HG03139 (cell line): ENCODE data around the gene ZNF93.
"Not testable (repeated sequence)": the region's sequence is repeated elsewhere in the genome, so short reads cannot be mapped to it uniquely, and the experiment has no call there.

Source experiments
- ATAC-seq: cut with Tn5 transposase; IDR thresholded peaks from one replicate; pipeline ENCODE4 v1.9.1; 2021; ENCODE audit not compliant: unreplicated experiment

Gene ZNF93

DNA sequence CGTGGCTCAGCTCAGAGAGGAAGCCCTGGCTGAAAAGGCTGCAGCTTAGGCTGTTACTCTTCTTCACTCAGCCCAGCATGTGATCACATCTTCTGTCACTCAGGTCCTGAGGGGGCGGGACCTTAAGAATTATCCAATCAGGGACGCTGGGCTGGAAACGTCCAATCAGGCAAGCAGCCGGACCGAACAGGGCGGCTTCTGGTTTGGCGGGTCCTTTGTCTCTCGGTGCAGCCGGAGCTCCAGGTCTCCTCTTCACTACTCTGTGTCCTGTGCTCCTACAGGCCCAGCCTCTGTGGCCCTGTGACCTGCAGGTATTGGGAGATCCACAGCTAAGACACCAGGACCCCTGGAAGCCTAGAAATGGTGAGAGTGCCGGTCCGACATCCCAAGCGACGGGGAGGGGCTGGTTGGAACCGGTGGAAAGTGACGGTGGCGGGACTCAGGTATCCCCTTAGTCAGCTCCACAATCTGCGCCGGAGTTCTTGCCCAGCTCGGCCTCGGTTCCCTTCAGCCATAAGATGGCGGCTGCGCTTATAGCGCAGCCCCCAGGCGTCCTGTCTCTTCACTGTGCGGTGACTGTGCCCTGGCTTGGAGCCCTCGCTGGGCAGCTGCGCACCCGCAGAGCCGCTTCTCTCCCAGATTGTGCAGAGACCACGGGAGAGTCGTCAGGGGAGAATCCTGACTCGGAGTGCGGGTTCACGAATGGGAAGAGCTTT, at the start of gene ZNF93:
Gene ZNF93 (plus strand): TSS at position 218 of the 716 bp plus-strand sequence. CDS start 143 bp downstream, at position 361.
- ATAC-seq, result peak; percentile 85

DNA sequence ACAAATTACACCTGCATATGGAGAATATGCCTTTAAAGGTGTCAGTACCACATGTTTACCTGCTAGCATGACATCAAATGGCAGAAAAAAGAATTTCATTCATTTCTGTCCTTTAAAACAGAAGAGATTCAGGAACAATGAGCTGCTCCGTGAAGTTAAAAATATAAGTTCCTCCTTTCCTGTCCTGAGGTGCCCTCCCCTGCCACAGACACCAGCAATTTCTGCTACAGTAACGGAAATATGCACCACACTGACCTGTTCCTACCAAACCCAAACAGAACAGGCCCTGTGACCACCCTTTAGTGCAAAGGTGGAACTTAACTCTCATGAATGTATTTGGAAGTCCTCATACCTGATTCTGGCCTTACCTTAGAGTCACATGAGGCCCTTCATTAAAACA, 49.0 kb upstream of the ZNF93 start:
- ATAC-seq, result not testable (repeated sequence)

DNA sequence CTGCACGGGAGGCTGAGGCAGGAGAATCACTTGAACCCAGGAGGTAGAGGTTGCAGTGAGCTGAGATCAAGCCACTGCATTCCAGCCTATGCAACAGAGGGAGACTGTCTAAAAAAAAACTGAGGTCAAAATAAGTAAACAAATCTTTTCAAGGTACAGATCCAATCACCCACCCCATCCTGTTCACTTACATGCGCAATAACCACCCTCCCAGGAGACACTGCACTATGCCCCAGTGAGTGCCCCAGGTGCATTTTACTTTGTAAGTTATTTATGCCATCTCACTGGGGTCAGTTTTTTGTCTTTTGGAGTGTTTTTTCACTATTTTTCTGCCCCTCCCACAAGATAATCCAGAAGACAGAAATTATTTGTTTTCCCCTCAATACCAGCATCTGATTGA, 42.0 kb upstream of the ZNF93 start:
- no peak for ATAC-seq

DNA sequence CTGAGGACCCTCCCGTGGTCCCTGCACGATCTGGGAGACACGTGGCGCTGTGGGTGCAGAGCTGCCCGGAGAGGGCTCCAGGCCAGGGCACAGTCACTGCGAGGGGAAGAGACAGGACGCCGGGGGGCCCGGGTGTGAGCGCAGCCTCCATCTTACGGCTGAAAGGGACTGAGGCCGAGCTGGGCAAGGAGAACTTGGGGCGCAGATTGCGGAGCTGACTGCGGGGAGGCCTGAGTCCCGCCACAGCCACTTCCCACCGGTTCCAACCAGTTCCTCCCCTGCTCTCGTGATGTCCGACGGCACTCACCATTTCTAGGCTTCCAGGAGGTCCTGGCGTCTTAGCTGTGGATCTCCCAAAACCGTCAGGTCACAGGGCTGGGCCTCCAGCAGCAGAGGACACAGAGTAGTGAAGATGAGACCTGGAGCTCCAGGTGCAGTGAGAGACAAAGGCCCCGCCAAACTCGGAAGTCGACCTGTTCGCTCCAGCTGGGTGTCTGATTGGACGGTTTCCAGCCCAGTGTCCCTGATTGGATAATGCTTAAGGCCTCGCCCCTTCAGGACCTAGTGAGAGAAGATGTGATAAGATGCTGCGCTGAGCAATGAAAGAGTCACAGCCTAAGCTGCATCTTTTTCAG, 39.9 kb upstream of the ZNF93 start:
- no peak for ATAC-seq

DNA sequence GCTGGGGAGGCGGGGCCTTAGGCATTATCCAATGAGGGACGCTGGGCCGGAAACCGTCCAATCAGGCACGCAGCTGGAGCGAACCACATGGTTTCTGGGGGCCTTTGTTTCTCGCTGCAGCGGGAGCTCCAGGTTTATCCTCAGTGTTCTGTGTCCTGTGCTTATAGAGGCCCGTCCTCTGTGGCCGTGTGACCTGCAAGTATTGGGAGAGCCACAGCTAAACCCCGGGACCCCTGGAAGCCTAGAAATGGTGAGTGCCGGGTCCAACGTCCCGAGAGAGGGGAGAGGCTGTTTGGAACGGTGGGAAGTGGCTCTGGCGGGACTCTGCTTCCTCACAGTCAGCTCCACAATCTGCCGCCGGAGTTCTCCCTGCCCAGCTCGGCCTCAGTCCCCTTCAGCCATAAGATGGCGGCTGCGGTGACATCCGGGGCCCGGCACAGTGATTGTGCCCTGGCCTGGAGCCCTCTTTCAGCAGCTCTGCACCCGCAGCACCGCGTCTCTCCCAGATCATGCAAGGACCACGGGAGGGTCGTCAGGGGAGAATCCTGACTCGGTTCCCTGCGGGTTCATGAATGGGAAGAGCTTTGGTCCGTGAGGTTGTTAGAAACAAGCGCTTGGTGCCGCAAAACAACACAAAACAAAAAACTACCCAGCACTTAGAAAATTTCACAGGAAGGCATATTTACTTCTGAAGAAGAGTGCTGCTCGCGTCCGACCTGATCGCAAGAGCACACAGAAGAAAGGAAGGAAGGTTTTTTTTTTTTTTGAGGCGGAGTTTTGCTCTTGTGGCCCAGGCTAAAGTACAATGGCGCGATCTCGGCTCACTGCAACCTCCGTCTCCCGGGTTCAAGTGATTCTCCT, 34.8 kb upstream of the ZNF93 start, which contains the start of gene ZNF253:
Gene ZNF253 (plus strand): TSS at position 133 of the 861 bp plus-strand sequence. CDS start 115 bp downstream, at position 248.
- peak; percentile 92 for ATAC-seq

DNA sequence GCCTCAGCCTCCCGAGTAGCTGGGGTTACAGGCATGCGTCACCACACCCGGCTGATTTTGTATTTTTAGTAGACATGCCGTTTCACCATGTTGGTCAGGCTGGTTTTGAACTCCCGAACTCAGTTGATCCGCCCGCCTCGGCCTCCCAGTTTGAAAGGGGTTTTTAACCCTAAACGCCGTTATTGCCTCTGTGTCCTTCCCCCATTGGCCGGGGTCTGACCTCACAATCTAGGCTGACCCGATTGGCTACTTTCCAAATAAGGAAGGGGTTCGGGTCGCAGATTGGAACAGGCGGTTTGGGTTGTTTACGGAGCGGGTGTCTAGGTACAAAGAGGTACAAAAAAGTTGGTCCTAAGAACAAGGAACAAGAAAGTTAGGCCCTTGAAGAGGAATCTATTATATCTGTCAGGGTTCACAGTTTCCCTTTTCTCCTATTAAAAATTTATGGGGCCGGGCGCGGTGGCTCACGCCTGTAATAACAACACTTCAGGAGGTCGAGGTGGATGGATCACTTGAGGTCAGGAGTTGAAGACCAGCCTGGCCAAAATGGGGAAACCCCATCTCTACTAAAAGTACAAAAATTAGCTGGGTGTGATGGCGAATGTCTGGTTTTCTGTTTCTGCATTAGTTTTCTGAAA, 34.0 kb upstream of the ZNF93 start:
- ATAC-seq, result no peak

DNA sequence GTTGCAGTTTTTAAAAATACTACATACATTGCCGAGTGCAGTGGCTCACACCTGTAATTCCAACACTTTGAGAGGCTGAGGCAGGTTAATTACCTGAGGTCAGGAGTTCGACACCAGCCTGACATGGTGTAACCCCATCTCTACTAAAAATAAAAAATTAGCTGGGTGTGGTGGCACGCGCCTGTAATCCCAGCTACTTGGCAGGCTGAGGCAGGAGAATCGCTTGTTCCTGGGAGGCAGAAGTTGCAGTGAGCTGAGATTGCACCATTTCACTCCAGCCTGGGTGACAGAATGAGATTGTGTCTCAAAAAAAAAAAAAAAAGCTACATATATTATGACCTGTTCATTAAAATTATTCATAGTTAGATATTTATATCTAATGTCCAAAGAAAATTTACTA, 30.7 kb upstream of the ZNF93 start:
- ATAC-seq, result not testable (repeated sequence)

DNA sequence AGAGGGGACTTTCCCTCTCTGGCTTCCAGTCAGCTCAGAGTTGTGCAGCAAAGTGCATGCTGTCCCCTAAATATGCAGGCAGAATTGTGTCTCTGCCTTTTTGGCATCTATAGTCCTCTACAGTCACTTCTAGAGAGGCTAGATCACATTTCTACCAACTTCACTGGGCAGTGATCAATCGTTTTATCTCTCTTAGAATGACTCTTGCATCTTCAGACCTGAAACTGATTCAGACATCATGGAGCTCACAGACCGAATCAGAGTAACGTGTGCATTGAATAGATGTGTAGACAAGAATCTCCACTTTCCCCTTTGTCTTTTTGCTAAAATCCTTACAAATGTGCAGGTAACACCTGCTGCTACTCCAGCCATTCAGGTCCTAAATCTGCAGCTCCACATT, 28.8 kb upstream of the ZNF93 start:
- ATAC-seq, result no peak

DNA sequence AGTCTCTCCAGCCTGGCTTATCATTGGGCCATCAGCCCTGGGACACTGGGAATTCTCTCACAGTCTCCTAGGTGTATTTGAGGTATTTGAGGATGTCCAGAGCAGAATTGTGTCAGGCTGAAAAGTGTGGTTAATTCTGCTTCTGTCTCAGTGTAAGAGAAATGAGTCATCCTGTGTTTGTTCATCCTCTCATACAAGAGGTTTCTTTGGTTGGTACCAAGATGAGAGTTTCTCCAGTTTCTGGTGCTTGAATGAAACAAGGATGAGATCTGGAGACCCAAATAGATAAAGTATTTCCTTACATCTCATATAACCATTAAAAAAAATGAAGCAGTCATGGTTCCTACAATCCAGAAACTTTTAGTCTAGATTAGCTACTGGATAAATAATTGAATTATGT, 27.4 kb upstream of the ZNF93 start:
- ATAC-seq, result no peak

DNA sequence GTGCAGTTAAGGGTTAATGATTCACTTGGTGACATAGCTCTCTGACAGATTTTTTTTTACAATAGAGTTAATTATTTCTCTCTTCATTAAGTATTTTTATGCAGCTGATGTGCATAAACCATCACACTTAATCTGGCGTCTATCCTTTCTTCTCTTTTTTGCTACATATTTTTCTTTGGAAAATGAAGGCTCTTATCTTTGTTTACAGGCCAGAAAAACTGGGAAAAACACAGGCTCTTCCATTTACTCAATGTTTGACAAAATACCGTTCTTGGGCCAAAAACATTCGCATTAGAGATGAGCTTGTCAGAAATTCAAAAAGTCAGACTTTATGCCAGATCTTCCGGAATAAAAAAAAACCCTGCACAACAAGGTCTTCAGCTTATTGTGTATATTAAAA, 23.0 kb upstream of the ZNF93 start:
- ATAC-seq, result no peak

DNA sequence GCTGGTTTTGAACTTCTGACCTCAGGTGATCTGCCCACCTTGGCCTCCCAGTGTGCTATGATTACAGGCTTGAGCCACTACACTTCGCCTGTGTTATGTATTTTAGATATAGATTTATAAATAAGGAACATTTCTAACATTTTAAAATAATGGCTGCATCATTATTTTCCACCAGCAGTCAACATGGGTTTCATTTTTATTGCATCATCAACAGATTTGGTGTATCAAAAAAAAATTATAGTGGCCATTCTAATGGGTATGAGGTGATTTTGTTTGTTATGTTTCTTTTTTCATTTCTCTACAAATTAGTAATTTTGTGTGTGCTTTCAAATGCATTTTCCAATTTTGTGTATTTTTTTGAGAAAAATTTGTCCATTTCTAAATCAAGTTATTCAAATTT, 16.2 kb upstream of the ZNF93 start:
- ATAC-seq, result no peak

DNA sequence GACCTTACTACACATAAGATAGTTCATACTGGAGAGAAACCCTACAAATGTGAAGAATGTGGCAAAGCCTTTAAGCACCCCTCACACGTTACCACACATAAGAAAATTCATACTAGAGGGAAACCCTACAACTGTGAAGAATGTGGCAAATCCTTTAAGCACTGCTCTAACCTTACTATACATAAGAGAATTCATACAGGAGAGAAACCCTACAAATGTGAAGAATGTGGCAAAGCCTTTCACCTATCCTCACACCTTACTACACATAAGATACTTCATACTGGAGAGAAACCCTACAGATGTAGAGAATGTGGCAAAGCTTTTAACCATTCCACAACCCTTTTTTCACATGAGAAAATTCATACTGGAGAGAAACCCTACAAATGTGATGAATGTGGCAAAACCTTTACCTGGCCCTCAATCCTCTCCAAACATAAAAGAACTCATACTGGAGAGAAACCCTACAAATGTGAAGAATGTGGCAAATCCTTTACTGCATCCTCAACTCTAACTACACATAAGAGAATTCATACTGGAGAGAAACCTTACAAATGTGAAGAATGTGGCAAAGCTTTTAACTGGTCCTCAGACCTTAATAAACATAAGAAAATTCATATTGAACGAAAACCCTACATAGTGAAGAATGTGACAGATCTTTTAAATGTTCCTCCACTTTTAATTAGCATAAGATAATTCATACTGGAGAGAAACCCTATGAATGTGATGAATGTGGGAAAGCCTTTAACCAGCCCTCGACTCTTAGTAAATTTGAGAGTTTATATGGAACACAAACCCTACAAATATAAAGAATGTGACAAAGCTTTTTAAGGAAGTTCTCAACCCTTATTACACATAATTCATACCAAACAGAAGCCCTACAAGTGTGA, 8.4 kb upstream of the ZNF93 start:
- ATAC-seq, result not testable (repeated sequence)

DNA sequence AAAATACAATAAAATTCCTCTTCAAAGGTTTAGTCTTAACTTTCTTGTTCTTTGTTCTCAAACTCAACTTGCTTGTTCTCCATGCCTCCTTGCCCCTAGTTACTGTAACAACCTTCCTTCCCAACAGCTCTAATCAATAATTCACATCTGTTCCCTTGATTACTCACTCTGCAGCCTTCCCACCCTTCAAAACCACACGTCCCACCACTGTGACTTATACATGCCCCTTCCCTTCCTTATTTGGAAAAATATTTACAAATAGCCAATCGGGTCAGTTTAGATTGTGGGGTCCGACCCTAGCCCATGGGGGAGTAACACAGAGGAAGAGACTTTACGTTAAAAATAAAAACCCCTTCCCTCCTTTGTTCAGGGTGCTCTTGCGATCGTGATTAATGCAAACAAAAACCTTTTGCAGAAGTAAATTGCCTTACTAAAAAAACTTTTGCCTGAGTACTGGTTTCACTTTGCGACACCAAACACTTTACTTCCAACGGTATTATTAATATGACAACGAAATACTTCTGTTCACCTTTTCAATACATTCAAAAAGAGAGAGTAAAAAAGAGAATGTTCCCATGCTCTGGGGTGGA, 512 bp upstream of the ZNF93 start:
- ATAC-seq, result no peak

DNA sequence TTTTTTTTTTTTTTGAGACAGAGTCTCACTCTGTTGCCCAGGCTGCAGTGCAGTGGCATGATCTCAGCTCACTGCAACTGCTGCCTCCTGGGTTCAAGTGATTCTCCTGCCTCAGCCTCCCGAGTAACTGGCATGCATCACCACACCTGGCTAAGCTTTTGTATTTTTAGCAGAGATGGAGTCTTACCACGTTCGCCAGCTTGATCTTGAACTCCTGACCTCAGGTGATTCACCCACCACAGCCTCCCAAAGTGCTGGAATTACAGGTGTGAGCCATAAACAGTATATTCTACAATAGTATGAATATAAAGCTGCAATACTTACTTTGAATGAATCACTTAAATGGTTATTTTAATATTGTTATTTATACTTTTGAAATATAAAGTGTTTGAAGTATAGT, 6.8 kb downstream of the ZNF93 start:
- ATAC-seq, result not testable (repeated sequence)

DNA sequence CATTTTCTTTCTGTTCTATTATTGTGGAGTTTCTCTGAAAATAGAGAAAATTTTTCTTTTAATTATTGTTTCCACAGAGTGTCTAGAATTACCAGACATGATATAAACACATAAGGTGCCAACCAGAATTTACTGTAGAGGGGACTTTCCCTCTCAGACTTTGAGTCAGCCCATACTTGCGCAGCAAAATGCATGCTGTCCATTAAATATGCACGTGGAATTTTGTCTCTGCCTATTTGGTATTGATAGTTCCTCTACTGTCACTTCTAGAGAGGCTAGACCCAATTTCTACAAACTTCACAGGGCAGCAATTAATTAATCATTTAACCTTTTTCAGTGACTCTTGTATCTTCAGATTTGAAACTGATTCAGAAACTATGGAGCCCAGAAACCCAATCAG, 8.9 kb downstream of the ZNF93 start:
- no peak for ATAC-seq

DNA sequence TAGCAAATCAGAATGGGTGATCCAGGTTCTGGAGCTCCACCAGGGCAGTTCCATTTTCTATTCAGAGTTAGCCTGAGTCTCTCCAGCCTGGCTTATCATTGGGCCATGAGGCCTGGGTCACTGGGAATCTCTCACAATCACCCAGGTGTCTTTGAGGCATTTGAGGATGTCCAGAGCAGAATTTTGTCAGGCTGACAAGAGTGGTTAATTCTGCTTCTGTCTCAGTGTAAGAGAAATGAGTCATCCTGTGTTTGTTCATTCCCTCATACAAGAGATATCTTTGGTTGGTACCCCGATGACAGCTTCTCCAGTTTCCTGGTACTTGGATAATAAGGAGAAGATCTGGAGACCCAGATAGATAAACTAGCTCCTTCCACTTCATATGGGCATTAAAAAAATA, 10.4 kb downstream of the ZNF93 start:
- no peak for ATAC-seq

DNA sequence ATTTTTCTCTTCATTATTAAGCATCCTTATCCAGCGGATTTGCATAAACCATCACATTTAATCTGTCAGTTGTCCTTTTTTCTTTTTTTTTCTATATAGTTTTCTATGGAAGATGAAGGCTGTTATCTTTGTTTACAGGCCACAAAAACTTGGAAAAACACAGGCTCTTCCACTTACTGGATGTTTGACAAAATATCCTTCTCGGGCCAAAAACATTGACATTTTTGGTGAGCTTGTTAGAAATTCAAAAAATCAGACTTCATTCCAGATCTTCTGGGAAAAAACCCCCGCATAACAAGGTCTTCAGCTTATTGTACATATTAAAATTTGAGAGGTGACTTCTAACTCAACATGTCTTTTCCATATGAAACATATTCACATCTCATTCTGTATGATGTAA, 13.8 kb downstream of the ZNF93 start:
- no peak for ATAC-seq

DNA sequence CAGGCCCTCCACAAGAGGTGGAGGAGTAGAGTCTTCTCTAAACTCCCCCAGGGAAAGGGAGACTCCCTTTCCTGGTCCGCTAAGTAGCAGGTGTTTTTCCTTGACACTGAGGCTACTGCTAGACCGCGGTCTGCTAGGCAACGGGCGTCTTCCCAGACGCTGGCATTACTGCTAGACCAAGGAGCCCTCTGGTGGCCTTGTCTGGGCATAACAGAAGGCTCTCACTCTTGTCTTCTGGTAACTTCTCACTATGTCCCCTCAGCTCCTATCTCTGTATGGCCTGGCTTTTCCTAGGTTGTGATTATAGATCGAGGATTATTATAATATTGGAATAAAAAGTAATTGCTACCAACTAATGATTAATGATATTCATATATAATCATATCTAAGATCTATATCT, 29.7 kb downstream of the ZNF93 start:
- ATAC-seq, result not testable (repeated sequence)

DNA sequence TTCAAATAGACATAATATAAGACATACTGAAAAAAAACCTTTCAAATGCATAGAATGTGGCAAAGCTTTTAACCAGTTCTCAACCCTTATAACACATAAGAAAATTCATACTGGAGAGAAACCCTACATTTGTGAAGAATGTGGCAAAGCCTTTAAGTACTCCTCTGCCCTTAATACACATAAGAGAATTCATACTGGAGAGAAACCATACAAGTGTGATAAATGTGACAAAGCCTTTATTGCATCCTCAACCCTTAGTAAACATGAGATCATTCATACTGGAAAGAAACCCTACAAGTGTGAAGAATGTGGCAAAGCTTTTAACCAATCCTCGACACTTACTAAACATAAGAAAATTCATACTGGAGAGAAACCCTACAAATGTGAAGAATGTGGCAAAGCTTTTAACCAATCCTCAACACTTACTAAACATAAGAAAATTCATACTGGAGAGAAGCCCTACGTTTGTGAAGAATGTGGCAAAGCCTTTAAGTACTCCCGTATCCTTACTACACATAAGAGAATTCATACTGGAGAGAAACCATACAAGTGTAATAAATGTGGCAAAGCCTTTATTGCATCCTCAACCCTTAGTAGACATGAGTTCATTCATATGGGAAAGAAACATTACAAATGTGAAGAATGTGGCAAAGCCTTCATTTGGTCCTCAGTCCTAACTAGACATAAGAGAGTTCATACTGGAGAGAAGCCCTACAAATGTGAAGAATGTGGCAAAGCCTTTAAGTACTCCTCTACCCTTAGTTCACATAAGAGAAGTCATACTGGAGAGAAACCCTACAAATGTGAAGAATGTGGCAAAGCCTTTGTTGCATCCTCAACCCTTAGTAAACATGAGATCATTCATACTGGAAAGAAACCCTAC, 32.9 kb downstream of the ZNF93 start:
- not testable (repeated sequence) for ATAC-seq
